ENCODE data around the gene SBF2. TPM values are rescaled to one million over a fixed set of nuclear protein-coding genes. Genes with fewer than 3 reads are reported as not detected.
"Not testable (repeated sequence)": the region's sequence is repeated elsewhere in the genome, so short reads cannot be mapped to it uniquely, and the experiment has no call there.

Gene SBF2
- total RNA-seq, 2 donors from 2014 or later: 13.4 to 28.8 TPM

DNA sequence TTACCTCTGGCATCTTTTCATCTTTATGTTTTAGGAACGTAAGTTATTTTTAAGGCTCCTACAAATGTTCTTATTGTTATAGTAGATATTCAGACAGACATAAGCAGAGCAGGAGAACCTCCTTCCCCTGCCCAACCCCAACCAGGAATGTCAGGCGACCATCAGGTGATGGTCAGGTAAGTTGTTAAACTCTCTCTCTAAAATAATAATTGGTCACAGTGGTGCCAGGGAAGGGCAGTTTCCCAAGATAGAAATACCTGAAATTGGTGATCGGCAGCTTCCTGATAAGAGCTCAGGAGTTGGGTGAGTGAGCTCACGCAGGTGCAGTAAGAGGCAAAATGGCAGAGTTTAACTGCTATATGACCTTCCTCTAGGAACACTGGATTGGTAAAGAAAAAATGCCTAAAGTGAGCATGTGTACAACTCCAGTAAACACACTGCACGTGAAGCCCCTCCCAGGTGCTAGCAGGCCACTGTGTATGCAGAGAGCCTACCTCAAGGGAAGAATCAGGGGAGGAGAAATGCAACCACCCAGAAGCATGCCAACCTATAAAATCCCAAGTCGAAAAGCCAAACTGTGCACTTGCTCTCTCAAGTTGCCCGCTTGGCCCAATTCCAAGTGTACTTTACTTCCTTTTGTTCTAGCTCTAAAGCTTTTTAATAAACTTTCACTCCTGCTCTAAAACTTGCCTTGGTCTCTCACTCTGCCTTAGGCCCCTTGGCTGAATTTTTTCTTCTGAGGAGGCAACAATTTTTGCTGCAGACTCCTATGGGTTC lies 273.9 kb downstream of the SBF2 start:
- Mint-ChIP-seq H3K27ac (no peak overlapping the region), H3K4me1 (ENCODE audit: low read depth) (peaks cover 15% of the 10 kb centered on the region), H3K27me3 (ENCODE audit: low read depth) (no peaks in the 10 kb centered on the region), H3K9me3 (no peaks in the 10 kb centered on the region), H3K36me3 (ENCODE audit: insufficient read depth in 2 of 2) (no peaks in the 10 kb centered on the region), H3K4me3 (no peak overlapping the region)
- no peak for DNase-seq
- no peak for ATAC-seq (replicated peaks in 1 of 2)

DNA sequence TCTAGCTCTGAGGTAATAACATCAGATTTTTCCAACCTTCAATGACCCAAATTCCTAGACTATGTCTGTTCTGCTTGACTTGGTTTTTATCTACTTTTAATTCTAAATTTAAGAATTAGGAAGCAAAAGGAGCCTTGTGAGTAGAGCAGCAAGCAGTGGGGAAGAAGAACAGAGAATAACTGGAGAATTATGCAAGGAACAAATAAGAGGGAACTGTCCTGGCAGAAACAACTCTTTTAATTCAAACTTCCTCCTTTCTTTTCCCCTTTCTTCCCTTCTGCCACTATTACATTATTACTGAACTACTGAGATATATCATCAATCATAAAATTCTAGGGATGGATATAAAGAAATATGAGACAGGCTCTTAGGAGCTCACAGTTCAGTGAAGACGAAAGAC lies 276.1 kb downstream of the SBF2 start:
- Mint-ChIP-seq H3K4me1 (ENCODE audit: low read depth) (peaks cover 15% of the 10 kb centered on the region), H3K4me3 (no peak overlapping the region), H3K36me3 (ENCODE audit: insufficient read depth in 2 of 2) (peaks cover 2 to 4% of the 10 kb centered on the region in 2 donors), H3K9me3 (peaks cover 0 to 8% of the 10 kb centered on the region in 2 donors), H3K27me3 (ENCODE audit: low read depth) (no peaks in the 10 kb centered on the region), H3K27ac (no peak overlapping the region)
- no peak for DNase-seq
- no peak for ATAC-seq (replicated peaks in 1 of 2)

DNA sequence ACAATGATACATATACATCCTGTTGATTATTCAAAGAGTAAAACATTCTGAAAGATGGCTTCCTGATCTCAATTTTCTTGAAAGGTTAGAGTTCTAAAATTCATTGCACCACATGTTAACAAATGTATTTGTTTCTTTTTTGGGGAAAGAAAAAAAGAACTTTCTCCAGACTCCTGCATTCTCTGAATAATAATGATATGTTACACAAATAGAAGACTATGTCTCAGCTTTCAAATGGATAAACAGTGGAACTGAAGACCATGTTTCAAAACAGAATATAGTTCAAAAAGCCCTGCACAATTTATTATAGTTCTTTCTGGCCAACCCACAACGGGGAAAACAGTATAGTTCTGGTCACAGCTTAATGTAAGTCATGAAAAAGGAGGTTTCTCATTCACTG lies 277.0 kb downstream of the SBF2 start:
- Mint-ChIP-seq H3K9me3 (peaks cover 0 to 9% of the 10 kb centered on the region in 2 donors), H3K4me1 (ENCODE audit: low read depth) (peaks cover 15% of the 10 kb centered on the region), H3K36me3 (ENCODE audit: insufficient read depth in 2 of 2) (peaks cover 2 to 4% of the 10 kb centered on the region in 2 donors), H3K4me3 (no peak overlapping the region), H3K27me3 (ENCODE audit: low read depth) (no peaks in the 10 kb centered on the region), H3K27ac (no peak overlapping the region)
- no peak for ATAC-seq (replicated peaks in 1 of 2)
- no peak for DNase-seq

- no peak overlapping the region for H3K4me3 Mint-ChIP-seq
Observed at GRCh38 chr11:10012068-10012467, 282.0 kb downstream of the SBF2 start.

GRCh38 chr11:10005955-10006525 lies 288.0 kb downstream of the SBF2 start:
- Mint-ChIP-seq H3K9me3 (peaks cover 9 to 11% of the 10 kb centered on the region in 2 donors), H3K36me3 (ENCODE audit: insufficient read depth in 2 of 2) (peaks cover 5 to 10% of the 10 kb centered on the region in 2 donors), H3K27me3 (ENCODE audit: low read depth) (no peaks in the 10 kb centered on the region), H3K27ac (no peak overlapping the region), H3K4me3 (no peak overlapping the region), H3K4me1 (ENCODE audit: low read depth) (no peaks in the 10 kb centered on the region)
- DNase-seq (no peak), ATAC-seq (replicated peaks in 1 of 2) (no peak)

More at GRCh38 chr11:10012068-10012467, 282.0 kb downstream of the SBF2 start:
- DNase-seq (no peak), ATAC-seq (replicated peaks in 1 of 2) (no peak)
- no peaks in the 10 kb centered on the region for H3K4me1 Mint-ChIP-seq (ENCODE audit: low read depth)
- peaks cover 9 to 20% of the 10 kb centered on the region in 2 donors for H3K9me3 Mint-ChIP-seq
- H3K27me3 Mint-ChIP-seq (ENCODE audit: low read depth): no peaks in the 10 kb centered on the region
- peaks cover 8 to 16% of the 10 kb centered on the region in 2 donors for H3K36me3 Mint-ChIP-seq (ENCODE audit: insufficient read depth in 2 of 2)
- no peak overlapping the region for H3K27ac Mint-ChIP-seq

DNA sequence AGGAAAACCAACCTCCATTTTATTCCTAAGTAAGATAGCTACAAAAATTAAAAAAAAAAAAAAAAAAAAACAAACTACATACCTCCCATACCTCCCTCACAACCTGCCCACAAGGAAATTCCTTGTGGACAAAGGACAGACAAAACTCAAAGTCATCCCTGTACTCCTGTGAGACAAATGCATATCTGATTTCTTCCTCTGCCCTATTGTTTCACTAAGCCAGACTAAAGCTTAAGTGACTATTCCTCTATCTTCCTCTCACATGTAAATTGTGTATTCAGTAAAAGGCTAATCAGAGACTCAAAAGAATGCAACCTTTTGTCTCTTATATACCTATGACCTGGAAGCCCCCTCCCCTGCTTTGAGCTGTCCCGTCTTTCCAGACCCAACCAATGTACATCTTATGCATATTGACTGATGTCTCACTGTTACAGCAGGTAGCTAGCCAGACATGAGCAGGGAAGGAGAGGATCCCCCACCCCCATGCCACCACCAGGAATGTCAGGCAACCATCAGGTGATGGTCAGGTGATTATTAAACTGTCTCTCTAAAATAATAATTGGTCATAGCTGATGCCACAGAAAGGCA lies 289.4 kb downstream of the SBF2 start:
- Mint-ChIP-seq H3K4me1 (ENCODE audit: low read depth) (no peaks in the 10 kb centered on the region), H3K27me3 (ENCODE audit: low read depth) (no peaks in the 10 kb centered on the region), H3K36me3 (ENCODE audit: insufficient read depth in 2 of 2) (no peaks in the 10 kb centered on the region), H3K27ac (no peak overlapping the region), H3K4me3 (no peak overlapping the region), H3K9me3 (peaks cover 0 to 2% of the 10 kb centered on the region in 2 donors)
- DNase-seq (no peak), ATAC-seq (replicated peaks in 1 of 2) (no peak)

GRCh38 chr11:10002221-10002620 lies 291.8 kb downstream of the SBF2 start:
- no peaks in the 10 kb centered on the region for H3K4me1 Mint-ChIP-seq (ENCODE audit: low read depth)
- H3K9me3 Mint-ChIP-seq: peaks cover 0 to 2% of the 10 kb centered on the region in 2 donors
- no peaks in the 10 kb centered on the region for H3K27me3 Mint-ChIP-seq (ENCODE audit: low read depth)
- no peak for ATAC-seq (replicated peaks in 1 of 2)
- H3K27ac Mint-ChIP-seq: no peak overlapping the region
- DNase-seq: no peak
- H3K36me3 Mint-ChIP-seq (ENCODE audit: insufficient read depth in 2 of 2): no peaks in the 10 kb centered on the region
- H3K4me3 Mint-ChIP-seq: no peak overlapping the region

GRCh38 chr11:9992306-9992705 lies 301.7 kb downstream of the SBF2 start:
- peaks cover 0 to 4% of the 10 kb centered on the region in 2 donors for H3K36me3 Mint-ChIP-seq (ENCODE audit: insufficient read depth in 2 of 2)
- H3K27me3 Mint-ChIP-seq (ENCODE audit: low read depth): no peaks in the 10 kb centered on the region
- DNase-seq (no peak), ATAC-seq (replicated peaks in 1 of 2) (no peak)
- H3K9me3 Mint-ChIP-seq: no peaks in the 10 kb centered on the region
- H3K27ac Mint-ChIP-seq: no peak overlapping the region
- no peak overlapping the region for H3K4me3 Mint-ChIP-seq
- H3K4me1 Mint-ChIP-seq (ENCODE audit: low read depth): no peaks in the 10 kb centered on the region

GRCh38 chr11:9990221-9990973 lies 303.6 kb downstream of the SBF2 start:
- no peaks in the 10 kb centered on the region for H3K9me3 Mint-ChIP-seq
- DNase-seq: no peak
- no peak overlapping the region for H3K4me3 Mint-ChIP-seq

DNA sequence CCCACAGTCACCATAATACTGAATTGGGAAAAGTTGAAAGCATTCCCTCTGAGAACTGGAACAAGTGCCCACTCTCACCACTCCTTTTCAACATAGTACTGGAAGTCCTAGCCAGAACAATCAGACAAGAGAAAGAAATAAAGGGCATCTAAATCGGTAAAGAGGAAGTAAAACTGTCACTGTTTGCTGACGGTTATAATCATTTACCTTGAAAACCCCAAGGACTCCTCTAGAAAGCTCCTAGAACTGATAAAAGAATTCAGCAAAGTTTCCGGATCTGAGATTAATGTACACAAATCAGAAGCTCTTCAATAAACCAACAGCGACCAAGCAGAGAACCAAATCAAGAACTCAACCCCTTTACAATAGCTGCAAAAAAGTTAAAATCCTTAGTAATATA lies 306.7 kb downstream of the SBF2 start:
- H3K36me3 Mint-ChIP-seq (ENCODE audit: insufficient read depth in 2 of 2); DNase-seq; ATAC-seq (replicated peaks in 1 of 2); H3K9me3 Mint-ChIP-seq; H3K27me3 Mint-ChIP-seq (ENCODE audit: low read depth); H3K4me3 Mint-ChIP-seq; H3K27ac Mint-ChIP-seq; H3K4me1 Mint-ChIP-seq (ENCODE audit: low read depth): not testable (repeated sequence)

More at GRCh38 chr11:9990221-9990973, 303.6 kb downstream of the SBF2 start:
- peaks cover 0 to 5% of the 10 kb centered on the region in 2 donors for H3K36me3 Mint-ChIP-seq (ENCODE audit: insufficient read depth in 2 of 2)
- H3K4me1 Mint-ChIP-seq (ENCODE audit: low read depth): no peaks in the 10 kb centered on the region
- no peaks in the 10 kb centered on the region for H3K27me3 Mint-ChIP-seq (ENCODE audit: low read depth)
- ATAC-seq (replicated peaks in 1 of 2): no peak
- H3K27ac Mint-ChIP-seq: no peak overlapping the region

GRCh38 chr11:9982796-9983579 lies 311.0 kb downstream of the SBF2 start:
- H3K27me3 Mint-ChIP-seq (ENCODE audit: low read depth): no peaks in the 10 kb centered on the region
- peaks cover 10% of the 10 kb centered on the region for H3K4me1 Mint-ChIP-seq (ENCODE audit: low read depth)
- no peak overlapping the region for H3K4me3 Mint-ChIP-seq
- ATAC-seq (replicated peaks in 1 of 2): no peak
- peaks cover 0 to 1% of the 10 kb centered on the region in 2 donors for H3K36me3 Mint-ChIP-seq (ENCODE audit: insufficient read depth in 2 of 2)
- no peak overlapping the region for H3K27ac Mint-ChIP-seq
- no peaks in the 10 kb centered on the region for H3K9me3 Mint-ChIP-seq
- DNase-seq: no peak

GRCh38 chr11:9982127-9982795 lies 311.8 kb downstream of the SBF2 start:
- Mint-ChIP-seq H3K4me3 (no peak overlapping the region), H3K4me1 (ENCODE audit: low read depth) (peaks cover 10% of the 10 kb centered on the region), H3K9me3 (no peaks in the 10 kb centered on the region), H3K27me3 (ENCODE audit: low read depth) (no peaks in the 10 kb centered on the region), H3K27ac (no peak overlapping the region), H3K36me3 (ENCODE audit: insufficient read depth in 2 of 2) (peaks cover 0 to 1% of the 10 kb centered on the region in 2 donors)
- DNase-seq (no peak), ATAC-seq (replicated peaks in 1 of 2) (no peak)
